ENCODE measurements around the gene FAIM2. TPM values are rescaled to one million over a fixed set of nuclear protein-coding genes. Genes with fewer than 3 reads are reported as not detected.
A peak's percentile ranks its signal among the peaks of the same experiment; 100 is the strongest.

FAIM2 gene
- total RNA-seq, 1 donor from 2014 or later, result not detected

DNA sequence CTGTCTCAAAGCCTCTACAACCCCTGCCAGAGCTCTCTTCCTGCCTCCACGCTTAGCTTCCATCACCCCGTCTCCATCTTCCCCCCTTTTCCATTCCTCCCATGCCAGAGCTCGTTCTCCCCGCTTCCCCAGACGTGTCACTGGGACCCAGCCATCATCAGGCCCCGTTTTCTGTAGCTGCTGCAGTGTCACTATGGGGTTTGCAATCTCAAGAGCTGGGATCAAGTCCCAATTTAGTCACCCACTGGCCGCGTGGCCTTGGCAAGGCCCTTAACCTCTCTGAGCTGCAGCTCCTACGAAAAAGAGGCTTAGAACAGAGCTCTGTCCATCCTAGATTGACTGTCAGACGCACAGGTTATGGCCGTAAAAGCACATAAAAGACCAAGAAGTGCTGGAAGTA is 901 bp upstream of the FAIM2 start:
- CTCF ChIA-PET, result no interaction called here
- no peak for ATAC-seq (ENCODE audit: low read depth)
- Mint-ChIP-seq H3K27me3 (peaks cover 35% of the 10 kb centered on the region), H3K4me3 (peak overlapping the region; percentile 21), H3K9me3 (no peaks in the 10 kb centered on the region), H3K27ac (no peak overlapping the region), H3K4me1 (peaks cover 9% of the 10 kb centered on the region), H3K36me3 (ENCODE audit: low read depth) (no peaks in the 10 kb centered on the region)
- intact Hi-C loops (cut with micrococcal nuclease), result no loop called here
- DNase-seq, result no peak
- TF ChIP-seq, protein P1, sequence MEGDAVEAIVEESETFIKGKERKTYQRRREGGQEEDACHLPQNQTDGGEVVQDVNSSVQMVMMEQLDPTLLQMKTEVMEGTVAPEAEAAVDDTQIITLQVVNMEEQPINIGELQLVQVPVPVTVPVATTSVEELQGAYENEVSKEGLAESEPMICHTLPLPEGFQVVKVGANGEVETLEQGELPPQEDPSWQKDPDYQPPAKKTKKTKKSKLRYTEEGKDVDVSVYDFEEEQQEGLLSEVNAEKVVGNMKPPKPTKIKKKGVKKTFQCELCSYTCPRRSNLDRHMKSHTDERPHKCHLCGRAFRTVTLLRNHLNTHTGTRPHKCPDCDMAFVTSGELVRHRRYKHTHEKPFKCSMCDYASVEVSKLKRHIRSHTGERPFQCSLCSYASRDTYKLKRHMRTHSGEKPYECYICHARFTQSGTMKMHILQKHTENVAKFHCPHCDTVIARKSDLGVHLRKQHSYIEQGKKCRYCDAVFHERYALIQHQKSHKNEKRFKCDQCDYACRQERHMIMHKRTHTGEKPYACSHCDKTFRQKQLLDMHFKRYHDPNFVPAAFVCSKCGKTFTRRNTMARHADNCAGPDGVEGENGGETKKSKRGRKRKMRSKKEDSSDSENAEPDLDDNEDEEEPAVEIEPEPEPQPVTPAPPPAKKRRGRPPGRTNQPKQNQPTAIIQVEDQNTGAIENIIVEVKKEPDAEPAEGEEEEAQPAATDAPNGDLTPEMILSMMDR (IDR thresholded peaks at IDR 0.05), result no peak
- POLR2A ChIA-PET, result no interaction called here

DNA sequence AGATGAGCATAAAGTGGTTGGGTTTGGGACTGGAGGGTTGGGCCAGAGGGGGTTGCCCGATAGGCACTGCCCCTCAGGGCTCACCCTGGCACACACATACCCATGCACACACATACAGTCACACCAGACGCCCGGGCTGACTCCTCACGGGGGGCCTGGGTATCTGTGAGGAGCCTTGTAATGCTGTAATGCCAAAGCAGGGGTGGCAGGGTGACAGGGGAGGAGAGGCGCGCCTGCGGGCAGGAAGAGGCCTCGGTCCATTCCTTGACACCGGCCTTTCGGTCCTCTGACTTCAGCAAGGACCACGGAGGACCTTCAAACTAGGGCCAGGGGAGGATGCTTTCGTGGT is 375 bp downstream of the FAIM2 start:
- no peak for DNase-seq
- Mint-ChIP-seq H3K27me3 (peaks cover 36% of the 10 kb centered on the region), H3K9me3 (no peaks in the 10 kb centered on the region), H3K4me1 (peaks cover 9% of the 10 kb centered on the region), H3K27ac (no peak overlapping the region), H3K36me3 (ENCODE audit: low read depth) (no peaks in the 10 kb centered on the region), H3K4me3 (peak overlapping the region; percentile 39)
- POLR2A ChIA-PET, result no interaction called here
- intact Hi-C loops (cut with micrococcal nuclease), result no loop called here
- CTCF ChIA-PET, result no interaction called here
- TF ChIP-seq, protein P1 (IDR thresholded peaks at IDR 0.05), result no peak
- ATAC-seq (ENCODE audit: low read depth), result no peak

DNA sequence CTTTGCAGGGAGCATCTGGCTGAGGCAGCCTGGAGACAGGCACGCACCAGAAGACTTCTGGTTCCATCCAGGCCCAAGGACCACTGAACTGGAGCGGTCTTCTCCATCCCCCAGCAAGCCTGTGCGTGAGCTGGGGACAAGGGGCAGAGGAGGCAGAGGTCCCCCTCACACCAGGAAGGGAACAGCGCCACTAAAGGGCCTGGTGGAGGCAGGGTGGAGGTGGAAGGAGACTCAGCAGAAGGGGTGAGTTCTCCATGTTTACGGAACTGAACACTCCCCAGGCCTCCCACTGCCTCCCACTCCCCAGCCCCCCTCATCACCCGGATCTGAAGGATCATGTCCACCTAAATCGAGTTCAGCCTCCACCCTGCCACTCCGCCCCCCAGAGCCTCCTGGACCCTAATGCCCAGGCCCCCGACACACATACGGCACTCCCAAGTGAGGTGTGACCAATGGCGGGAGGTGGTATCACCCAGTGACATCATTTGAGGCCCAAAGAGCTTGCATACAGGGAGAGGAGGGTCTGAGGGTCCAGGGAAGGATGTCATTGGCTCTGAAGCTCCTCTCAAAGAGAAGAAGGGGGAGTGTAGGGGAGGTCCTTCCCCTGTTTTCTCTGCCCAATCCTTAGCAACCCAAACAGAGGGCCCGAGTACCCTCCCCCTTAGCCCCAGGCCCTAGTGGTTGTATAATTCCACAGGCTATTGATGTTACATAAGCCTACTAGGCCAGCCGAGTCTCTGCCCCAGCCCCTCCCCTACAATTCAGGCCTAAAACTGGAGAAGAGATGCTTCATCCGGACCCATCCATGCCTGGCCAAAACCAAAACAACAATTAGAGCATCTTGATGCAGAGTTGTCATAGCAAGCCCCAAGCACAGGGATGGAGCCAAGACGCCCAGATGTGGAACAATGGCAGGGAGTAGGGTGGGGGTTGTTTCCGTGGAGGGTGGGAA is 1.0 kb downstream of the FAIM2 start:
- TF ChIP-seq, protein P1 (IDR thresholded peaks at IDR 0.05), result no peak
- POLR2A ChIA-PET, result no interaction called here
- Mint-ChIP-seq H3K36me3 (ENCODE audit: low read depth) (no peaks in the 10 kb centered on the region), H3K27ac (no peak overlapping the region), H3K9me3 (no peaks in the 10 kb centered on the region), H3K4me1 (peaks cover 9% of the 10 kb centered on the region), H3K4me3 (no peak overlapping the region), H3K27me3 (peaks cover 39% of the 10 kb centered on the region)
- intact Hi-C loops (cut with micrococcal nuclease), result no loop called here
- no peak for DNase-seq
- ATAC-seq (ENCODE audit: low read depth), result no peak
- CTCF ChIA-PET, result no interaction called here

DNA sequence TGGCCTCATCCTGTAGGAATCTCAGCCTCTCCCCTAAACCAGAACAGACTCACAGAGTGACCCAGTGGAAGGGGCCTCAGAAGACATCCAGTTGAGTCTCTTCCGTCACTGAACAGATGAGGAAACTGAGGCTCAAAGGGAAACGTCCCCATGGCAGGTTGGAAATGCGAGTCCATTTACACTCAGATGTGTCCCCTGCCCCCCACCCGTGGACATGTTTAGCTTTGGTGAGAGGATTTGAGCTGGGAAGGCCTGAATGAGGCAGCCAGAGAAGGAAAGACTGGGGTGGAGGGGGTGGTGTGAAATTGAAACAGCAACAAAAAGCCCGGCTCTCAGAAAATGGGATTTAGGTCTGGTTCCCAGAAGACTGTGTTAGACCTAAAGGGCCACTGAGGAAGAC is 1.7 kb downstream of the FAIM2 start:
- no peaks in the 10 kb centered on the region for H3K36me3 Mint-ChIP-seq (ENCODE audit: low read depth)
- peaks cover 9% of the 10 kb centered on the region for H3K4me1 Mint-ChIP-seq
- peaks cover 33% of the 10 kb centered on the region for H3K27me3 Mint-ChIP-seq
- ATAC-seq (ENCODE audit: low read depth) (no peak), DNase-seq (no peak)
- intact Hi-C loops (cut with micrococcal nuclease), result no loop called here
- ChIA-PET POLR2A (no interaction called here), CTCF (no interaction called here)
- H3K9me3 Mint-ChIP-seq, result no peaks in the 10 kb centered on the region
- H3K27ac Mint-ChIP-seq, result no peak overlapping the region
- TF ChIP-seq, protein P1 (IDR thresholded peaks at IDR 0.05), result no peak
- no peak overlapping the region for H3K4me3 Mint-ChIP-seq

DNA sequence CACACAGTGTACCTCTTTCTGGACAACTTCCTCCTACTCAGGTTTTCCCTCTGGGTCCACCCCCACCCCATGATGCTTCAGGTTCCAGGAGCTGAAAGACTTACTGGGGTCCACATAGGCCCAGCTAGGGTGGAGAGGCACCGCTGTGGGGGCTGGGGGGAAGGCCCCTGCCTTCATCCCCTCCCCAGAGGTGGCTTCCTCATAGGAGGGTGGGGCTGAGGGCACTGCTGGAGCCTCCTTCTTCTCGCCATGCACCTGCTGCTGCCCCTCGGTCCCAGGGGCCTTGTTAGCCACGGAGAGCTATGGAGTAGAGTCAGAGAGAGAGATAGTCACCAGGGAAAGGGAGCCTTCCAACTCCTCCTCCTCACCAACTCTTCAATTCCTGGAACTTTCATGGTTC is 2.7 kb downstream of the FAIM2 start:
- TF ChIP-seq, protein P1 (IDR thresholded peaks at IDR 0.05), result no peak
- ChIA-PET CTCF (no interaction called here), POLR2A (no interaction called here)
- no peak overlapping the region for H3K27ac Mint-ChIP-seq
- peaks cover 9% of the 10 kb centered on the region for H3K4me1 Mint-ChIP-seq
- H3K27me3 Mint-ChIP-seq, result peaks cover 29% of the 10 kb centered on the region
- no peaks in the 10 kb centered on the region for H3K9me3 Mint-ChIP-seq
- ATAC-seq (ENCODE audit: low read depth) (no peak), DNase-seq (no peak)
- H3K36me3 Mint-ChIP-seq (ENCODE audit: low read depth), result no peaks in the 10 kb centered on the region
- H3K4me3 Mint-ChIP-seq, result no peak overlapping the region
- intact Hi-C loops (cut with micrococcal nuclease), result no loop called here
